Smooth muscle cell (in vitro differentiated cells): Measurements from ENCODE around the gene DLD. TPM values are rescaled to one million over a fixed set of nuclear protein-coding genes. Genes with fewer than 3 reads are reported as not detected.

Experiments used
- DNase-seq: peaks from one replicate; lab custom pipeline; 2025; ENCODE audit not compliant: unreplicated experiment; lab: John Stamatoyannopoulos, UW
- H2AFZ ChIP-seq: fragments of 200-600 bp; sonication (generic); 2 replicates; pipeline ENCODE4 v1.6.0; 2016; ENCODE audit warnings: antibody characterized with exemption, low read depth, mild to moderate bottlenecking
- H3F3A ChIP-seq: fragments of 200-600 bp; sonication (generic); 2 replicates; pipeline ENCODE4 v1.6.0; 2017; ENCODE audit warnings: antibody characterized with exemption, low read depth
- H3K27ac ChIP-seq: fragments of 200-600 bp; sonication (generic); 2 replicates; pipeline ENCODE4 v1.5.1; 2016; ENCODE audit warnings: low read depth, mild to moderate bottlenecking
- H3K27me3 ChIP-seq: fragments of 200-600 bp; sonication (generic); 2 replicates; pipeline ENCODE4 v1.6.1; 2016; ENCODE audit warnings: low read depth, mild to moderate bottlenecking
- H3K36me3 ChIP-seq: fragments of 200-600 bp; sonication (generic); 2 replicates; pipeline ENCODE4 v1.5.1; 2016; ENCODE audit warnings: low read depth
- H3K4me1 ChIP-seq: fragments of 200-600 bp; sonication (generic); 2 replicates; pipeline ENCODE4 v1.5.1; 2016; ENCODE audit warnings: low read depth
- H3K4me2 ChIP-seq: fragments of 200-600 bp; sonication (generic); 2 replicates; pipeline ENCODE4 v1.6.0; 2016; ENCODE audit warnings: mild to moderate bottlenecking
- H3K4me3 ChIP-seq: fragments of 200-600 bp; sonication (generic); 2 replicates; pipeline ENCODE4 v1.5.1; 2016; ENCODE audit warnings: mild to moderate bottlenecking
- H3K79me2 ChIP-seq: fragments of 200-600 bp; sonication (generic); 2 replicates; pipeline ENCODE4 v1.6.0; 2016; ENCODE audit warnings: low read depth, mild to moderate bottlenecking
- H3K9ac ChIP-seq: fragments of 200-600 bp; sonication (generic); 2 replicates; pipeline ENCODE4 v1.6.0; 2016; ENCODE audit warnings: low read depth
- H3K9me3 ChIP-seq: fragments of 200-600 bp; sonication (generic); replicated peaks from 2 replicates; pipeline ENCODE4 v1.5.1; 2016; ENCODE audit warnings: low read depth
- H4K20me1 ChIP-seq: fragments of 200-600 bp; sonication (generic); 2 replicates; pipeline ENCODE4 v1.6.0; 2016; ENCODE audit warnings: low read depth
- WGBS: methylation state at CpG from one replicate; pipeline ENCODE4 v1.1.7; 2016; ENCODE audit warnings: low lambda C conversion rate; 5-methylcytosine and 5-hydroxymethylcytosine counted together
- polyA plus RNA-seq: library from polyadenylated mRNA; unstranded; fragments of >200 nt; fragmentation: Nextera tagmentation; extraction: Ambion mirVana; gene quantifications from 2 replicates; pipeline ENCODE4 v1.2.1, GENCODE V29; 2016
- total RNA-seq: library from RNA; depleted of rRNA; stranded (reverse); fragments of >200 nt; gene quantifications from 2 replicates; pipeline ENCODE4 v1.2.3, GENCODE V29; 2014
- TF ChIP-seq, protein P1 (sequence below): fragments of 200-600 bp; sonication (generic); IDR thresholded peaks from 2 replicates; pipeline ENCODE4 v1.5.1; 2017; ENCODE audit warnings: borderline replicate concordance, mild to moderate bottlenecking, antibody characterized with exemption; ENCODE audit not compliant: insufficient read depth, poor library complexity, severe bottlenecking

The DLD gene
- total and polyA plus RNA-seq, 2 experiments from 2014 or later, result 71.4 to 165 TPM

DNA sequence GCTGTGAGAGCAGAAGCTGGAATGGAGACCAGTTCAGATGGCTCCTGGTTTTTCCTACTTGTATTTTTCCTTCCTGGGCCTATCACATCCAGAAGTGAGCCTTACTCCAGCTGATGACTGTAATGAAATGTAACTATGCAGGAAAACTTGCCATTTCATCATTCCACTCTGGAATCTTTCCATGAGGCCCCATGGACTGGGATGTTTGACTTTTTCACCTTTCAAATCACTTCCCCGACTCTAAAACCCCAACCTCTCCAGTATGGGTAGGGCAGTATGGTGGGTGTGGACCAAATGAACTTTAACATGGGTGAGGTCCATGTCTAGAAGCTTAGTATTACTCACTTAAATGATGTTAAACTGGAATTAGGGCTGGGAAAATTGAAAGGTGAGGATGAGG, 40.3 kb upstream of the DLD start:
- Histone ChIP-seq H3K27me3 (no peaks in the 10 kb centered on the region), H3K9me3 (no peaks in the 10 kb centered on the region), H3K27ac (no peak overlapping the region), H3K4me2 (no peak overlapping the region), H3K4me3 (no peak overlapping the region), H2AFZ (no peak overlapping the region), H3K4me1 (no peaks in the 10 kb centered on the region), H3K36me3 (no peaks in the 10 kb centered on the region), H3K79me2 (no peaks in the 10 kb centered on the region), H3F3A (no peaks in the 10 kb centered on the region), H3K9ac (no peak overlapping the region), H4K20me1 (no peaks in the 10 kb centered on the region)
- WGBS, result 58% methylated on average over 1 of the region's 1 CpG
- DNase-seq, result no peak
- TF ChIP-seq, protein P1, sequence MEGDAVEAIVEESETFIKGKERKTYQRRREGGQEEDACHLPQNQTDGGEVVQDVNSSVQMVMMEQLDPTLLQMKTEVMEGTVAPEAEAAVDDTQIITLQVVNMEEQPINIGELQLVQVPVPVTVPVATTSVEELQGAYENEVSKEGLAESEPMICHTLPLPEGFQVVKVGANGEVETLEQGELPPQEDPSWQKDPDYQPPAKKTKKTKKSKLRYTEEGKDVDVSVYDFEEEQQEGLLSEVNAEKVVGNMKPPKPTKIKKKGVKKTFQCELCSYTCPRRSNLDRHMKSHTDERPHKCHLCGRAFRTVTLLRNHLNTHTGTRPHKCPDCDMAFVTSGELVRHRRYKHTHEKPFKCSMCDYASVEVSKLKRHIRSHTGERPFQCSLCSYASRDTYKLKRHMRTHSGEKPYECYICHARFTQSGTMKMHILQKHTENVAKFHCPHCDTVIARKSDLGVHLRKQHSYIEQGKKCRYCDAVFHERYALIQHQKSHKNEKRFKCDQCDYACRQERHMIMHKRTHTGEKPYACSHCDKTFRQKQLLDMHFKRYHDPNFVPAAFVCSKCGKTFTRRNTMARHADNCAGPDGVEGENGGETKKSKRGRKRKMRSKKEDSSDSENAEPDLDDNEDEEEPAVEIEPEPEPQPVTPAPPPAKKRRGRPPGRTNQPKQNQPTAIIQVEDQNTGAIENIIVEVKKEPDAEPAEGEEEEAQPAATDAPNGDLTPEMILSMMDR, result no peak

DNA sequence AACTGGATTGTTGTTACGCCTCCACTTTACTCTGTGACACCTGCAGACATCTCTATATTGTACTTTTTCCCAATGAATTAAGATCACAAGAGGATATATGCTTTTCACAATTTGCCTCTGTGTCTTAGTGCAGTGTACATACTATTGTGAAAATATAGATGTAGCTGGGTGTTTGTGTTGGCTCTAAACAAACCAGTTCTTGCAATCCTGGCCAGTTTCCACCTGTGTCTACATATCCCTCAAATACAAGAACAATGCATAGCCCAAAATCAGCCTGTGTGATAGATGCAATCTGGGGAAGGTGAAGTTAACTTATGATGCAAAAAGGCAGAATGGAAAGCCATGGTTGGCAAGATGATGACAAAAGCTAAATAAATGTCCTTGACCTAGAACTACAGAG, 36.5 kb upstream of the DLD start:
- no peak overlapping the region for H3K4me3 ChIP-seq
- H4K20me1 ChIP-seq, result no peaks in the 10 kb centered on the region
- no peak overlapping the region for H2AFZ ChIP-seq
- H3K4me2 ChIP-seq, result no peak overlapping the region
- DNase-seq, result no peak
- no peaks in the 10 kb centered on the region for H3K9me3 ChIP-seq
- H3K4me1 ChIP-seq, result no peaks in the 10 kb centered on the region
- H3K27me3 ChIP-seq, result no peaks in the 10 kb centered on the region
- no peaks in the 10 kb centered on the region for H3F3A ChIP-seq
- H3K9ac ChIP-seq, result no peak overlapping the region
- H3K79me2 ChIP-seq, result no peaks in the 10 kb centered on the region
- no peak overlapping the region for H3K27ac ChIP-seq
- TF ChIP-seq, protein P1, result no peak
- H3K36me3 ChIP-seq, result no peaks in the 10 kb centered on the region
- 91% methylated on average over 1 of the region's 1 CpG for WGBS

DNA sequence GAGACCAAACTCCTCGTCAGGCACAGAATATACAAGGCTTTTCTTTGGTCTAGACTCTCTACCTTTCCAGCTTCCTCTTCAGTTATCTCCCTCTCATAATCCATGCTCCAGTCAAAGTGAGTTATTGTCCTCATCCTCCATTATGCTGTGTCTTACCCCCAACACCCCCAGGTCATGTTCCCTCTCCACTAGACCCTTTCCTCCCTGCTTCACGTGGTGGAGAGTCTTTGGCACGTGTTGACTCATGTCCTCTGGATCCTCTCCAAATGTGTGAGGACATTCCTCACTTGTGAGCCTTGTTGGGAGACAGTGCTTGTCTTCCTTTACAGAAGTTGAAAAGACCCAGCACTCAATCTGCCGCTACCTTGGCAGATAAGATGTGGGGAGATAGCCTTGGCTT, 36.0 kb upstream of the DLD start:
- H4K20me1 ChIP-seq, result no peaks in the 10 kb centered on the region
- WGBS, result 65% methylated on average over 4 of the region's 4 CpGs
- H3K36me3 ChIP-seq, result no peaks in the 10 kb centered on the region
- no peak for DNase-seq
- H3K27me3 ChIP-seq, result no peaks in the 10 kb centered on the region
- no peak overlapping the region for H3K4me3 ChIP-seq
- H3K4me2 ChIP-seq, result no peak overlapping the region
- H3K27ac ChIP-seq, result no peak overlapping the region
- H3K9me3 ChIP-seq, result no peaks in the 10 kb centered on the region
- TF ChIP-seq, protein P1, result no peak
- H3K9ac ChIP-seq, result no peak overlapping the region
- no peak overlapping the region for H2AFZ ChIP-seq
- H3K4me1 ChIP-seq, result no peaks in the 10 kb centered on the region
- H3F3A ChIP-seq, result no peaks in the 10 kb centered on the region
- no peaks in the 10 kb centered on the region for H3K79me2 ChIP-seq

DNA sequence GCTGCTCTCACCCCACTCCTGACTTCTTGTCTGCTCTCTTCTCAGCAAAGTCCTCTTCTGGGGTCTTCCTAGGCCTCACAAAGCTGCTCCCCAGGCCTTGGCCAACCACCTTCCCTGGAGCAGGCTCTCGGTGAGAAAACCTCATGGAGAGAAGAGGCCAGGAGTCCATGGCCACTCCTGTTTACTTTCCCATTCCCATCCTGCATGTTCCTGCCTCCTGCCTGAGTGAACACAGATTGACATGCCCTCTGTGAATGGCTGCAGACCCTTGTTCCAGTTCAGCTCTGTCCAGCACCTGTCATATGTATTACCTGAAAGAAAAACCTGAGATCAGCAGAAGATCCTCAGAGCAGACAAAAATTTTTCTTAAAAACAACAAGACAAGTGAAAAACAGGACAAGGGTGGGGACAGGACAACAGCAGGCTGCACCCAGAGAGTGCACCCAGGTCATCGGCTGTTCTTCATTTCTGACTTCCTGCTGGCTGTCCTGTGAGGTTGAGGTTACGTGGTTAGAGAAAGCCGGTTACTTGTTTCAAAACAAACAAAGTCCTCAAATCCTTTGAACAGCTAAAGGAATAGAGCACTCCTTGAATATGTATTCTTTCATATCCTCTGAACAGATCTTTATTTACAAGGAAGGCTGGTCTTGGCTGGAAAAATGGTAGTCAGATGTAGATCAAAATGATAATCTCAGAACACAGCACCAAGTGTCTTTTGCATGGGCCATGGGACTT, 34.0 kb upstream of the DLD start:
- 93% methylated on average over 4 of the region's 4 CpGs for WGBS
- Histone ChIP-seq H3K79me2 (no peaks in the 10 kb centered on the region), H3K36me3 (no peaks in the 10 kb centered on the region), H3K9ac (no peak overlapping the region), H3K4me3 (no peak overlapping the region), H3K4me1 (no peaks in the 10 kb centered on the region), H3K4me2 (no peak overlapping the region), H3K27me3 (peaks cover under 1% of the 10 kb centered on the region), H4K20me1 (no peaks in the 10 kb centered on the region), H3K27ac (no peak overlapping the region), H2AFZ (no peak overlapping the region), H3K9me3 (no peaks in the 10 kb centered on the region), H3F3A (no peaks in the 10 kb centered on the region)
- DNase-seq, result no peak
- TF ChIP-seq, protein P1, result no peak
